ENCODE data around the gene FBXW9.

DNA sequence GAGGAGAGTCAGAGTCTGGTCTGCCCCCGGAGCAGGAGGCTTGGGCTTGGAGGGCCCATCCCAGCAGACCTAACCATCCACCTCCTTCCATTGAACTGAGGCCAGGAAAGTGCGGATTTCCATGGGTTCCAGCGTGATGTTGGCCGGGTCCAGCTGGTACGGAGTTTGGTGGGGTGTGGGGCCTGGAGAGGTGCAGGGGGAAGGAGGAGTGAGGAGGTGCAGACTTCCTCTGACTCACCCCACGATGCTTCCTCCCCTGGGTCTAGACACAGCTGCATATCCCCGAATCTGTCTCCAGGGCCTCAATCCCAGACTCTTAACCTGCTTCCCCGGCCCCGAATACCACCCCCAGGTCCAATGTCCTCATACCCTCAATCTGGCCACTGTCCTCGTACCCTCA is 49.9 kb downstream of the FBXW9 start:
- no peak for TF ChIP-seq SP1 (IDR thresholded peaks at IDR 0.05; ENCODE audit: low read depth)
- TF ChIP-seq POLR2A (IDR thresholded peaks at IDR 0.05; ENCODE audit: borderline replicate concordance, extremely low read depth, insufficient read depth, insufficient read length), result no peak
- TF ChIP-seq, protein P1, sequence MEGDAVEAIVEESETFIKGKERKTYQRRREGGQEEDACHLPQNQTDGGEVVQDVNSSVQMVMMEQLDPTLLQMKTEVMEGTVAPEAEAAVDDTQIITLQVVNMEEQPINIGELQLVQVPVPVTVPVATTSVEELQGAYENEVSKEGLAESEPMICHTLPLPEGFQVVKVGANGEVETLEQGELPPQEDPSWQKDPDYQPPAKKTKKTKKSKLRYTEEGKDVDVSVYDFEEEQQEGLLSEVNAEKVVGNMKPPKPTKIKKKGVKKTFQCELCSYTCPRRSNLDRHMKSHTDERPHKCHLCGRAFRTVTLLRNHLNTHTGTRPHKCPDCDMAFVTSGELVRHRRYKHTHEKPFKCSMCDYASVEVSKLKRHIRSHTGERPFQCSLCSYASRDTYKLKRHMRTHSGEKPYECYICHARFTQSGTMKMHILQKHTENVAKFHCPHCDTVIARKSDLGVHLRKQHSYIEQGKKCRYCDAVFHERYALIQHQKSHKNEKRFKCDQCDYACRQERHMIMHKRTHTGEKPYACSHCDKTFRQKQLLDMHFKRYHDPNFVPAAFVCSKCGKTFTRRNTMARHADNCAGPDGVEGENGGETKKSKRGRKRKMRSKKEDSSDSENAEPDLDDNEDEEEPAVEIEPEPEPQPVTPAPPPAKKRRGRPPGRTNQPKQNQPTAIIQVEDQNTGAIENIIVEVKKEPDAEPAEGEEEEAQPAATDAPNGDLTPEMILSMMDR (IDR thresholded peaks at IDR 0.05 in 2 of 3, conservative IDR thresholded peaks at IDR 0.05 in 1 of 3; ENCODE audit: borderline replicate concordance in 1 of 3, insufficient read depth in 1 of 3, low read depth in 2 of 3, low read length in 2 of 3), result no peak
- no peak for TF ChIP-seq EZH2phosphoT487 (IDR thresholded peaks at IDR 0.05; ENCODE audit: borderline replicate concordance)
- TF ChIP-seq CEBPB (IDR thresholded peaks at IDR 0.05; ENCODE audit: low read depth), result no peak
- no peak for TF ChIP-seq SRF (IDR thresholded peaks at IDR 0.05; ENCODE audit: low read depth)
- TF ChIP-seq EZH2 (IDR thresholded peaks at IDR 0.05), result no peak
- no peak for TF ChIP-seq JUND (IDR thresholded peaks at IDR 0.05)
- TF ChIP-seq, protein P2, sequence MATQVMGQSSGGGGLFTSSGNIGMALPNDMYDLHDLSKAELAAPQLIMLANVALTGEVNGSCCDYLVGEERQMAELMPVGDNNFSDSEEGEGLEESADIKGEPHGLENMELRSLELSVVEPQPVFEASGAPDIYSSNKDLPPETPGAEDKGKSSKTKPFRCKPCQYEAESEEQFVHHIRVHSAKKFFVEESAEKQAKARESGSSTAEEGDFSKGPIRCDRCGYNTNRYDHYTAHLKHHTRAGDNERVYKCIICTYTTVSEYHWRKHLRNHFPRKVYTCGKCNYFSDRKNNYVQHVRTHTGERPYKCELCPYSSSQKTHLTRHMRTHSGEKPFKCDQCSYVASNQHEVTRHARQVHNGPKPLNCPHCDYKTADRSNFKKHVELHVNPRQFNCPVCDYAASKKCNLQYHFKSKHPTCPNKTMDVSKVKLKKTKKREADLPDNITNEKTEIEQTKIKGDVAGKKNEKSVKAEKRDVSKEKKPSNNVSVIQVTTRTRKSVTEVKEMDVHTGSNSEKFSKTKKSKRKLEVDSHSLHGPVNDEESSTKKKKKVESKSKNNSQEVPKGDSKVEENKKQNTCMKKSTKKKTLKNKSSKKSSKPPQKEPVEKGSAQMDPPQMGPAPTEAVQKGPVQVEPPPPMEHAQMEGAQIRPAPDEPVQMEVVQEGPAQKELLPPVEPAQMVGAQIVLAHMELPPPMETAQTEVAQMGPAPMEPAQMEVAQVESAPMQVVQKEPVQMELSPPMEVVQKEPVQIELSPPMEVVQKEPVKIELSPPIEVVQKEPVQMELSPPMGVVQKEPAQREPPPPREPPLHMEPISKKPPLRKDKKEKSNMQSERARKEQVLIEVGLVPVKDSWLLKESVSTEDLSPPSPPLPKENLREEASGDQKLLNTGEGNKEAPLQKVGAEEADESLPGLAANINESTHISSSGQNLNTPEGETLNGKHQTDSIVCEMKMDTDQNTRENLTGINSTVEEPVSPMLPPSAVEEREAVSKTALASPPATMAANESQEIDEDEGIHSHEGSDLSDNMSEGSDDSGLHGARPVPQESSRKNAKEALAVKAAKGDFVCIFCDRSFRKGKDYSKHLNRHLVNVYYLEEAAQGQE (IDR thresholded peaks at IDR 0.05; ENCODE audit: low read depth), result no peak
- no peak for TF ChIP-seq RAD21 (IDR thresholded peaks at IDR 0.05; ENCODE audit: low read depth)
- TF ChIP-seq ZNF274 (IDR thresholded peaks at IDR 0.05; ENCODE audit: low read depth, low read length), result no peak
- TF ChIP-seq POLR2AphosphoS5 (IDR thresholded peaks at IDR 0.05; ENCODE audit: low read depth, low read length), result no peak
